ENCODE results near the gene AKAP13.

DNA sequence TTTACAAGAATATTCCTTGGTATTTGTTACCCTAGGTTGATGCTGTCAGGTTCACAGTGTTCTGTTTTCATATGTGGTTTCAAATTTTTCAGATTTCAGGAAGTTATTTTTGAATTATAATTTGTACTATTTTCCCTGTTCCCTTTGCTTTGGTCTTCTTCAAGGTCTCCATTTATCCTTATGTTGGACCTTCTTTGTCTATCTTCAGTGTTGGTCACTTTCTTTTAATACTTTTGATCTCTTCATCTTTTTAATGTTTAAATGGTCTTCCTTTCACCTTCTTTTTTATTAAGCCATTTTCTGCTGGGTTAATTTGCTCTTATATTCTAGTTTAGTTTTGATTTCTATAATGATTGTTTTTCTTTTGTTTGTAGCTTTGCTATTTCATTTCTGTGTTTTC is 353.0 kb downstream of the AKAP13 start:
- TF ChIP-seq, protein P1, sequence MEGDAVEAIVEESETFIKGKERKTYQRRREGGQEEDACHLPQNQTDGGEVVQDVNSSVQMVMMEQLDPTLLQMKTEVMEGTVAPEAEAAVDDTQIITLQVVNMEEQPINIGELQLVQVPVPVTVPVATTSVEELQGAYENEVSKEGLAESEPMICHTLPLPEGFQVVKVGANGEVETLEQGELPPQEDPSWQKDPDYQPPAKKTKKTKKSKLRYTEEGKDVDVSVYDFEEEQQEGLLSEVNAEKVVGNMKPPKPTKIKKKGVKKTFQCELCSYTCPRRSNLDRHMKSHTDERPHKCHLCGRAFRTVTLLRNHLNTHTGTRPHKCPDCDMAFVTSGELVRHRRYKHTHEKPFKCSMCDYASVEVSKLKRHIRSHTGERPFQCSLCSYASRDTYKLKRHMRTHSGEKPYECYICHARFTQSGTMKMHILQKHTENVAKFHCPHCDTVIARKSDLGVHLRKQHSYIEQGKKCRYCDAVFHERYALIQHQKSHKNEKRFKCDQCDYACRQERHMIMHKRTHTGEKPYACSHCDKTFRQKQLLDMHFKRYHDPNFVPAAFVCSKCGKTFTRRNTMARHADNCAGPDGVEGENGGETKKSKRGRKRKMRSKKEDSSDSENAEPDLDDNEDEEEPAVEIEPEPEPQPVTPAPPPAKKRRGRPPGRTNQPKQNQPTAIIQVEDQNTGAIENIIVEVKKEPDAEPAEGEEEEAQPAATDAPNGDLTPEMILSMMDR (IDR thresholded peaks at IDR 0.05; ENCODE audit: control extremely low read depth in 1 of 3, insufficient read depth in 1 of 3, low read depth in 1 of 3, low read length in 3 of 3): no peak
- no peak for TF ChIP-seq NRF1 (IDR thresholded peaks at IDR 0.05; ENCODE audit: low read depth, low read length)
- no peak for TF ChIP-seq POLR2A (IDR thresholded peaks at IDR 0.05; ENCODE audit: control extremely low read depth in 1 of 2, low read depth in 2 of 2, low read length in 2 of 2)
- no peak for TF ChIP-seq SIN3A (conservative IDR thresholded peaks at IDR 0.05 in 1 of 2, IDR thresholded peaks at IDR 0.05 in 1 of 2; ENCODE audit: low read depth in 1 of 2, low read length in 2 of 2)
- no peak for TF ChIP-seq SUZ12 (IDR thresholded peaks at IDR 0.05; ENCODE audit: low read length)
- TF ChIP-seq PHF8 (conservative IDR thresholded peaks at IDR 0.05; ENCODE audit: low read depth, low read length): no peak
- no peak for TF ChIP-seq EZH2 (IDR thresholded peaks at IDR 0.05; ENCODE audit: low read depth, low read length, severe bottlenecking)
- TF ChIP-seq CREB1 (IDR thresholded peaks at IDR 0.05): no peak
- no peak for TF ChIP-seq POLR2AphosphoS5 (IDR thresholded peaks at IDR 0.05; ENCODE audit: low read depth, low read length)

Data from H1 (cell line).